Panc1 (cell line): Measurements from ENCODE around the gene BOD1. TPM values are rescaled to one million over a fixed set of nuclear protein-coding genes. Genes with fewer than 3 reads are reported as not detected.

Source experiments
- ATAC-seq: fragments of 200-7000 bp; cut with Tn5 transposase; 2 replicates; pipeline ENCODE4 v1.9.1; 2020; ENCODE audit warnings: mild to moderate bottlenecking, moderate library complexity
- BruUV-seq: library from RNA; stranded (reverse); fragments of 400-500 nt; replicated peaks from 2 replicates; lab custom pipeline; 2021; lab: Mats Ljungman, UMichigan
- CTCF ChIA-PET: fragments of 300-600 bp; sonication (Branson Sonifier 250); formaldehyde crosslinking; loops from one replicate; lab custom pipeline; 2022; ENCODE audit warnings: antibody characterized with exemption; lab: Charles Lee
- POLR2A ChIA-PET: fragments of 300-600 bp; sonication (Branson Sonifier 250); formaldehyde crosslinking; loops from one replicate; lab custom pipeline; 2022; ENCODE audit warnings: antibody characterized with exemption; lab: Charles Lee
- DNase-seq: peaks from one replicate; pipeline ENCODE4 v3.0.0-alpha.2; 2010; ENCODE audit warnings: low read depth, low spot score
- H3K27ac ChIP-seq: 2 replicates; pipeline ENCODE4 v1.5.1; 2011; ENCODE audit warnings: mild to moderate bottlenecking, low read length, inconsistent platforms
- H3K27me3 ChIP-seq: fragments of 200-500 bp; sonication (Bioruptor generic); 2 replicates; pipeline ENCODE4 v1.6.0; 2014; ENCODE audit warnings: low read length, inconsistent platforms; ENCODE audit not compliant: control insufficient read depth, insufficient read depth
- H3K36me3 ChIP-seq: fragments of 200-500 bp; sonication (Bioruptor generic); 2 replicates; pipeline ENCODE4 v1.5.1; 2014; ENCODE audit warnings: inconsistent platforms, mild to moderate bottlenecking, low read length, moderate library complexity; ENCODE audit not compliant: control insufficient read depth, insufficient read depth
- H3K4me1 ChIP-seq: 2 replicates; pipeline ENCODE4 v1.5.1; 2011; ENCODE audit warnings: inconsistent platforms, mild to moderate bottlenecking, low read length, moderate library complexity; ENCODE audit not compliant: control insufficient read depth, insufficient read depth
- H3K4me3 ChIP-seq, 2 experiments: 2 replicates each; pipeline ENCODE4 v1.5.1; 2011 to 2012; ENCODE audit warnings: low read depth in 2 of 2, low read length in 2 of 2, mild to moderate bottlenecking in 2 of 2, inconsistent platforms in 1 of 2, moderate library complexity in 1 of 2
- H3K9me3 ChIP-seq: fragments of 200-500 bp; sonication (Bioruptor generic); 2 replicates; pipeline ENCODE4 v1.5.1; 2014; ENCODE audit warnings: low read depth, mild to moderate bottlenecking, inconsistent platforms, low read length, moderate library complexity; ENCODE audit not compliant: control insufficient read depth, insufficient read depth
- POLR2AphosphoS5 ChIP-seq: IDR thresholded peaks from 2 replicates; pipeline ENCODE4 v1.6.1; 2012; ENCODE audit warnings: mild to moderate bottlenecking, low read depth, low read length, moderate library complexity
- SIN3A ChIP-seq: IDR thresholded peaks from 2 replicates; pipeline ENCODE4 v1.6.1; 2012; ENCODE audit warnings: low read depth, mild to moderate bottlenecking, low read length, moderate library complexity, borderline replicate concordance; ENCODE audit not compliant: insufficient read depth
- TCF7L2 ChIP-seq: IDR thresholded peaks from 2 replicates; pipeline ENCODE4 v1.6.1; 2011; ENCODE audit warnings: mild to moderate bottlenecking, low read depth, low read length, inconsistent platforms
- in situ Hi-C: cut with HindIII; loops from 2 replicates; pipeline ENCODE4 v1.10.0; 2016; ENCODE audit warnings: low sequenced_read_pairs, low pct_unique_long_range_greater_than_20kb
- intact Hi-C: fragments of 100-400 bp; cut with micrococcal nuclease; formaldehyde crosslinking; loops from one replicate; pipeline ENCODE4 v1.10.0; 2022; ENCODE audit not compliant: unreplicated experiment
- total RNA-seq: library from RNA; stranded (reverse); gene quantifications from one replicate; pipeline ENCODE4 v1.2.1, GENCODE V29; 2021; ENCODE audit not compliant: unreplicated experiment
- TF ChIP-seq, protein P1 (sequence below), 2 experiments: IDR thresholded peaks; 2 replicates each; pipeline ENCODE4 v1.6.1; 2011 to 2012; ENCODE audit warnings: low read depth in 2 of 2, control low read depth in 1 of 2, low read length in 1 of 2, mild to moderate bottlenecking in 1 of 2, moderate library complexity in 1 of 2; ENCODE audit not compliant: insufficient read depth in 1 of 2
- TF ChIP-seq, protein P2 (sequence below): fragments of 450-650 bp; IDR thresholded peaks from 2 replicates; pipeline ENCODE4 v1.5.1; 2017; ENCODE audit warnings: mild to moderate bottlenecking

The BOD1 gene
- total RNA-seq, 1 experiment from 2014 or later = 86.1 TPM

DNA sequence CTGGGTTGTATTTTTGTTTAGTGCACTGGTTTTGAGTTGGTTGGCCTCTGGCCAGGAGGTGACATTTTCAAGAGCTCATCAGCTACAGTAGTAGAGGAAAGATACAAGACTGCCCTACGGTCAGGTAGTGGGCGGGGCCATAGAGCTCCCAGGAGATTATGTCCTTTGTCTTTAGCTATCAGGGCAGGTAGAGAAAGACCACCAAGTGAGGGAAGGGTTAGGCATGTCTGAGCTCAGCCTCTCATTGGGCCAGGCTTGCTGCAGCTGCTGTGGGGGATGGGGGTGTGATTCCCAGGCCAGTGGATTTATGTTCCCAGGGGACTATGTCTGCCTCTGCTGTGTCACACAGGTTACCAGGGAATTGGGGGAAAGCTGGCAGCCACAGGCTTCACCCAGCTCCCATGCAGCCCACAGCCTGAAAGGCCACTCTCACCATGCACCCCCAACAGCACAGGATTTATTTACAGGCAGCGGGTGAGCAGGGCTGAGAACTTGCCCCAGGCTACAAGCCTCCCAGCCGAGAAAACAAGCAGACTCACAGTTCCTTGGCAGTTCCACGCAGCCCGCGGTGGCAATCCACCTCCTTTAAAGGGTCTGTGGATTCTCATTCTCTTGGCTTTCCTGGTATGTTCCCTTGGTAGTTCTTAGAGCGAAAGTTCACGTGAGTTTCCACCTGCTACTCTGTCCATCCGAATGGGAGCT lies 37.5 kb upstream of the BOD1 start:
- Histone ChIP-seq H3K27ac (no peak overlapping the region), H3K4me1 (no peaks in the 10 kb centered on the region), H3K9me3 (no peaks in the 10 kb centered on the region), H3K36me3 (no peaks in the 10 kb centered on the region), H3K27me3 (no peaks in the 10 kb centered on the region; the same call in 1 of the 2 replicates), H3K4me3 (no peak overlapping the region)
- intact Hi-C loops (no loop called here), in situ Hi-C loops (no loop called here)
- TF ChIP-seq, protein P1, sequence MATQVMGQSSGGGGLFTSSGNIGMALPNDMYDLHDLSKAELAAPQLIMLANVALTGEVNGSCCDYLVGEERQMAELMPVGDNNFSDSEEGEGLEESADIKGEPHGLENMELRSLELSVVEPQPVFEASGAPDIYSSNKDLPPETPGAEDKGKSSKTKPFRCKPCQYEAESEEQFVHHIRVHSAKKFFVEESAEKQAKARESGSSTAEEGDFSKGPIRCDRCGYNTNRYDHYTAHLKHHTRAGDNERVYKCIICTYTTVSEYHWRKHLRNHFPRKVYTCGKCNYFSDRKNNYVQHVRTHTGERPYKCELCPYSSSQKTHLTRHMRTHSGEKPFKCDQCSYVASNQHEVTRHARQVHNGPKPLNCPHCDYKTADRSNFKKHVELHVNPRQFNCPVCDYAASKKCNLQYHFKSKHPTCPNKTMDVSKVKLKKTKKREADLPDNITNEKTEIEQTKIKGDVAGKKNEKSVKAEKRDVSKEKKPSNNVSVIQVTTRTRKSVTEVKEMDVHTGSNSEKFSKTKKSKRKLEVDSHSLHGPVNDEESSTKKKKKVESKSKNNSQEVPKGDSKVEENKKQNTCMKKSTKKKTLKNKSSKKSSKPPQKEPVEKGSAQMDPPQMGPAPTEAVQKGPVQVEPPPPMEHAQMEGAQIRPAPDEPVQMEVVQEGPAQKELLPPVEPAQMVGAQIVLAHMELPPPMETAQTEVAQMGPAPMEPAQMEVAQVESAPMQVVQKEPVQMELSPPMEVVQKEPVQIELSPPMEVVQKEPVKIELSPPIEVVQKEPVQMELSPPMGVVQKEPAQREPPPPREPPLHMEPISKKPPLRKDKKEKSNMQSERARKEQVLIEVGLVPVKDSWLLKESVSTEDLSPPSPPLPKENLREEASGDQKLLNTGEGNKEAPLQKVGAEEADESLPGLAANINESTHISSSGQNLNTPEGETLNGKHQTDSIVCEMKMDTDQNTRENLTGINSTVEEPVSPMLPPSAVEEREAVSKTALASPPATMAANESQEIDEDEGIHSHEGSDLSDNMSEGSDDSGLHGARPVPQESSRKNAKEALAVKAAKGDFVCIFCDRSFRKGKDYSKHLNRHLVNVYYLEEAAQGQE (IDR thresholded peaks at IDR 0.05; ENCODE audit: insufficient read depth in 1 of 2, low read depth in 2 of 2, low read length in 1 of 2) = no peak
- TF ChIP-seq SIN3A (no peak), TCF7L2 (no peak), POLR2AphosphoS5 (no peak)
- TF ChIP-seq, protein P2, sequence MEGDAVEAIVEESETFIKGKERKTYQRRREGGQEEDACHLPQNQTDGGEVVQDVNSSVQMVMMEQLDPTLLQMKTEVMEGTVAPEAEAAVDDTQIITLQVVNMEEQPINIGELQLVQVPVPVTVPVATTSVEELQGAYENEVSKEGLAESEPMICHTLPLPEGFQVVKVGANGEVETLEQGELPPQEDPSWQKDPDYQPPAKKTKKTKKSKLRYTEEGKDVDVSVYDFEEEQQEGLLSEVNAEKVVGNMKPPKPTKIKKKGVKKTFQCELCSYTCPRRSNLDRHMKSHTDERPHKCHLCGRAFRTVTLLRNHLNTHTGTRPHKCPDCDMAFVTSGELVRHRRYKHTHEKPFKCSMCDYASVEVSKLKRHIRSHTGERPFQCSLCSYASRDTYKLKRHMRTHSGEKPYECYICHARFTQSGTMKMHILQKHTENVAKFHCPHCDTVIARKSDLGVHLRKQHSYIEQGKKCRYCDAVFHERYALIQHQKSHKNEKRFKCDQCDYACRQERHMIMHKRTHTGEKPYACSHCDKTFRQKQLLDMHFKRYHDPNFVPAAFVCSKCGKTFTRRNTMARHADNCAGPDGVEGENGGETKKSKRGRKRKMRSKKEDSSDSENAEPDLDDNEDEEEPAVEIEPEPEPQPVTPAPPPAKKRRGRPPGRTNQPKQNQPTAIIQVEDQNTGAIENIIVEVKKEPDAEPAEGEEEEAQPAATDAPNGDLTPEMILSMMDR = no peak
- no peak for ATAC-seq
- POLR2A ChIA-PET = no interaction called here
- no peak for DNase-seq
- BruUV-seq = no TSS peak
- CTCF ChIA-PET = no interaction called here

DNA sequence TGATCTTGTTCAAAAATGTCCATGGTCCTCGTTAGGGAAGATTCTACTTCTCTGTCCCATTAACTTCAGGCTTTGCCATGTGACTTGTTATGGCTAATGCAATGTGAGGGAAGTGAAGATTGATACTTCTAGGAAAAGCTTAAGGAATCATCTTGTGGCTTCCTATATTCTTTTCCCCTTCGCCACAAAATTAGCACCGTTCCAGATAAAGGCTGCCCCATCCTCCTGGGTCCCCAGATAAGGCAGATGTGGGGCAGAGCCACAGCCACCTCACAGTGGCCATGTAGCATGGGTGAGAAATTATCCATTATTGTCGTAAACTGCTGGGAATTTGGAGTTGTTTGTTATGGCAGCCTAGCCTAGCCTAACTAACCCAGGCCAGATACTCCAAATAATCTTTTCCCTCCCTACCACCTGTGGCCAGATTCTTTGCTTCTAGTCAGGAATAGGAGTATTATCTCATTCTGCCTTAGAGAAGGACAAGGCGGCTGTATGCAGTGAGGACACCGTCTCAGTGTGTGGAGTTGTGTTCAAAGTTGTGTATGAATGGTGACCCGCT lies 31.9 kb upstream of the BOD1 start:
- H3K4me1 ChIP-seq = no peaks in the 10 kb centered on the region
- no peak overlapping the region for H3K27ac ChIP-seq
- no peaks in the 10 kb centered on the region; the same call in 1 of the 2 replicates for H3K27me3 ChIP-seq
- ATAC-seq (no peak), DNase-seq (no peak)
- in situ Hi-C loops (no loop called here), intact Hi-C loops (no loop called here)
- H3K36me3 ChIP-seq = no peaks in the 10 kb centered on the region
- no peak overlapping the region for H3K4me3 ChIP-seq
- POLR2A ChIA-PET = no interaction called here
- H3K9me3 ChIP-seq = no peaks in the 10 kb centered on the region
- TF ChIP-seq SIN3A (no peak), POLR2AphosphoS5 (no peak), TCF7L2 (no peak)
- TF ChIP-seq, protein P2 = no peak
- TF ChIP-seq, protein P1 (IDR thresholded peaks at IDR 0.05; ENCODE audit: insufficient read depth in 1 of 2, low read depth in 2 of 2, low read length in 1 of 2) = no peak
- BruUV-seq = no TSS peak
- CTCF ChIA-PET = no interaction called here
